K562 (cell line): Measurements from ENCODE around the gene ETV3. TPM values are rescaled to one million over a fixed set of nuclear protein-coding genes. Genes with fewer than 3 reads are reported as not detected.

ENCODE experiments used
- ASH1L ChIP-seq: fragments of 450-650 bp; IDR thresholded peaks from 2 replicates; pipeline ENCODE4 v1.6.1; 2018; ENCODE audit warnings: borderline replicate concordance, mild to moderate bottlenecking, low read depth; ENCODE audit not compliant: partially characterized antibody
- CREB5 ChIP-seq: fragments of 250-450 bp; sonication (Bioruptor Pico); IDR thresholded peaks from 2 replicates; pipeline ENCODE4 v1.5.0; 2020; ENCODE audit warnings: mild to moderate bottlenecking
- DEAF1 ChIP-seq: fragments of 450-650 bp; formaldehyde crosslinking; IDR thresholded peaks from 2 replicates; pipeline ENCODE4 v1.4.0; 2020; ENCODE audit warnings: mild to moderate bottlenecking, moderate library complexity
- FOSL1 ChIP-seq: fragments of 200-800 bp; sonication (Bioruptor generic); conservative IDR thresholded peaks from 2 replicates; pipeline ENCODE4 v1.6.1; 2016; ENCODE audit warnings: missing genetic modification characterization, missing compliant biosample characterization
- FOXJ3 ChIP-seq: sonication (generic); formaldehyde crosslinking; IDR thresholded peaks from 2 replicates; pipeline ENCODE4 v1.4.0; 2020; ENCODE audit warnings: mild to moderate bottlenecking, missing genetic modification reagents
- FOXK1 ChIP-seq: sonication (generic); formaldehyde crosslinking; IDR thresholded peaks from 2 replicates; pipeline ENCODE4 v1.8.0; 2022; ENCODE audit warnings: missing genetic modification reagents, mild to moderate bottlenecking, borderline replicate concordance
- GABPB2 ChIP-seq: fragments of 250-450 bp; sonication (Bioruptor Pico); conservative IDR thresholded peaks from 2 replicates; pipeline ENCODE4 v1.5.1; 2021; ENCODE audit warnings: mild to moderate bottlenecking
- HIVEP1 ChIP-seq: fragments of 250-450 bp; sonication (Bioruptor Pico); IDR thresholded peaks from 2 replicates; pipeline ENCODE4 v1.4.0; 2020; ENCODE audit warnings: mild to moderate bottlenecking
- KAT8 ChIP-seq: fragments of 450-650 bp; IDR thresholded peaks from 2 replicates; pipeline ENCODE4 v1.6.1; 2016; ENCODE audit warnings: low read depth, mild to moderate bottlenecking
- MTA2 ChIP-seq: fragments of 450-650 bp; IDR thresholded peaks from 2 replicates; pipeline ENCODE4 v1.6.1; 2016; ENCODE audit warnings: low read depth
- RBFOX2 ChIP-seq: fragments of 200-400 bp; formaldehyde crosslinking; IDR thresholded peaks from 2 replicates; pipeline ENCODE4 v1.6.1; 2017; ENCODE audit warnings: low read depth, mild to moderate bottlenecking, low read length, moderate library complexity
- RBM17 ChIP-seq: fragments of 200-400 bp; formaldehyde crosslinking; IDR thresholded peaks from 2 replicates; pipeline ENCODE4 v1.6.1; 2017; ENCODE audit warnings: low read depth, mild to moderate bottlenecking, low read length, borderline replicate concordance
- SLC30A9 ChIP-seq: fragments of 250-450 bp; sonication (Bioruptor Pico); IDR thresholded peaks from 2 replicates; pipeline ENCODE4 v1.8.0; 2022; ENCODE audit warnings: mild to moderate bottlenecking, moderate library complexity
- SMAD2 ChIP-seq: fragments of 150-350 bp; IDR thresholded peaks from 2 replicates; pipeline ENCODE4 v1.6.1; 2014; ENCODE audit warnings: low read depth, mild to moderate bottlenecking, low read length
- SMARCE1 ChIP-seq: fragments of 450-650 bp; IDR thresholded peaks from 2 replicates; pipeline ENCODE4 v1.7.1; 2016; ENCODE audit warnings: mild to moderate bottlenecking
- TAL1 ChIP-seq: fragments of 450-650 bp; IDR thresholded peaks from 2 replicates; pipeline ENCODE4 v1.6.1; 2016; ENCODE audit warnings: mild to moderate bottlenecking
- ZBTB1 ChIP-seq: sonication (generic); formaldehyde crosslinking; IDR thresholded peaks from 2 replicates; pipeline ENCODE4 v1.8.1; 2023; ENCODE audit warnings: missing genetic modification reagents, low read depth, mild to moderate bottlenecking, borderline replicate concordance
- ZNF282 ChIP-seq: sonication (generic); formaldehyde crosslinking; IDR thresholded peaks from 2 replicates; pipeline ENCODE4 v1.8.1; 2023; ENCODE audit warnings: missing genetic modification reagents
- ZNF436 ChIP-seq: fragments of 250-450, 450-650 bp; sonication (Bioruptor Pico); formaldehyde crosslinking; IDR thresholded peaks from 2 replicates; pipeline ENCODE4 v1.7.0; 2020; ENCODE audit warnings: mild to moderate bottlenecking
- ZNF79 ChIP-seq: fragments of 250-450 bp; sonication (Bioruptor Pico); IDR thresholded peaks from 2 replicates; pipeline ENCODE4 v1.4.0; 2020; ENCODE audit warnings: low read depth, mild to moderate bottlenecking, moderate library complexity
- polyA plus RNA-seq, 8 experiments: library from polyadenylated mRNA; depleted of rRNA in 4 of 8; stranded (reverse) in 5 of 8; unstranded in 3 of 8; fragments of >200 nt; fragmentation: Nextera tagmentation in 2 of 8; fragmentation: Illumina TruSeq in 1 of 8; extraction: Ambion mirVana in 2 of 8; extraction: Trizol in 1 of 8; gene quantifications; 2 replicates each; pipeline versions ENCODE4 v1.2.1 to v1.2.3, GENCODE V29; 2011 to 2014; ENCODE audit warnings: inconsistent platforms in 1 of 8, missing spikeins in 1 of 8
- total RNA-seq, 7 experiments: library from RNA; depleted of rRNA in 6 of 7; stranded (reverse); fragments of >200 nt in 6 of 7; fragmentation: Illumina TruSeq in 2 of 7; extraction: Trizol in 2 of 7; gene quantifications; 2 replicates each; pipeline versions ENCODE4 v1.2.1 to v1.2.3, GENCODE V29; 2011 to 2021; ENCODE audit warnings: low replicate concordance in 1 of 7

The ETV3 gene
- total and polyA plus RNA-seq, 9 of the 15 experiments (the other 6 are each of a cell fraction or from before 2014, with no cell fraction given), result 3.1 to 16.0 (median 9.0) TPM

- TF ChIP-seq RBFOX2 (peak; percentile 98), ASH1L (no peak), RBM17 (no peak), CREB5 (no peak), SMAD2 (no peak), MTA2 (no peak), SMARCE1 (peak; percentile 23; the same call in 1 of the 2 replicates), FOSL1 (tag) (no peak), GABPB2 (no peak), HIVEP1 (CRISPR knock-in tag) (no peak), TAL1 (no peak), ZBTB1 (CRISPR knock-in tag) (no peak; the same call in 1 of the 2 replicates), ZNF282 (CRISPR knock-in tag) (0 out of 2 replicates have a peak, but pooled peaks have one; percentile 90), ZNF436 (CRISPR knock-in tag) (no peak), ZNF79 (CRISPR knock-in tag) (no peak), FOXJ3 (CRISPR knock-in tag) (no peak), FOXK1 (no peak), SLC30A9 (CRISPR knock-in tag) (no peak), KAT8 (no peak), DEAF1 (CRISPR knock-in tag) (no peak)
Observed at GRCh38 chr1:157138220-157139051, at the start of gene ETV3 (continued).
